Epithelial cell of proximal tubule (primary cell): ENCODE results near the gene MEAF6. TPM values are rescaled to one million over a fixed set of nuclear protein-coding genes. Genes with fewer than 3 reads are reported as not detected.
"Not testable (repeated sequence)": the region's sequence is repeated elsewhere in the genome, so short reads cannot be mapped to it uniquely, and the experiment has no call there.

ENCODE experiments used
- DNase-seq: peaks from one replicate; pipeline ENCODE4 v3.0.0-alpha.2; 2011; ENCODE audit warnings: low read depth
- H3K4me3 ChIP-seq: 2 replicates; pipeline ENCODE4 v1.5.1; 2011; ENCODE audit warnings: low read depth, mild to moderate bottlenecking, low read length
- CTCF ChIP-seq: conservative IDR thresholded peaks from 2 replicates; pipeline ENCODE4 v1.5.1; 2012; ENCODE audit warnings: low read depth, mild to moderate bottlenecking, low read length
- total RNA-seq: library from RNA; depleted of rRNA; stranded (reverse); fragments of >200 nt; gene quantifications from 2 replicates; pipeline ENCODE4 v1.2.3, GENCODE V29; 2015

The MEAF6 gene
- total RNA-seq, 1 donor from 2014 or later: 64.2 TPM

- H3K4me3 ChIP-seq: no peak overlapping the region
- DNase-seq: no peak
- TF ChIP-seq CTCF: no peak
Observed at GRCh38 chr1:37545019-37545418, 30.5 kb upstream of the MEAF6 start.

- no peak overlapping the region for H3K4me3 ChIP-seq
- no peak for TF ChIP-seq CTCF
- DNase-seq: no peak
Observed at GRCh38 chr1:37544530-37544929, 30.0 kb upstream of the MEAF6 start.

GRCh38 chr1:37540036-37540785 is 25.6 kb upstream of the MEAF6 start:
- no peak for DNase-seq
- no peak for TF ChIP-seq CTCF
- H3K4me3 ChIP-seq: no peak overlapping the region

- H3K4me3 ChIP-seq, DNase-seq: not testable (repeated sequence)
Observed at GRCh38 chr1:37539154-37539553, 24.6 kb upstream of the MEAF6 start.

- TF ChIP-seq CTCF: no peak
- DNase-seq: peak; percentile 67
- no peak overlapping the region for H3K4me3 ChIP-seq
Observed at GRCh38 chr1:37537378-37537777, 22.8 kb upstream of the MEAF6 start.

GRCh38 chr1:37533317-37534093 is 18.9 kb upstream of the MEAF6 start:
- no peak for DNase-seq
- TF ChIP-seq CTCF: no peak

GRCh38 chr1:37532418-37533156 is 18.0 kb upstream of the MEAF6 start:
- DNase-seq, H3K4me3 ChIP-seq: not testable (repeated sequence)

More at GRCh38 chr1:37533317-37534093, 18.9 kb upstream of the MEAF6 start:
- H3K4me3 ChIP-seq: no peak overlapping the region

- H3K4me3 ChIP-seq, DNase-seq: not testable (repeated sequence)
Observed at GRCh38 chr1:37529888-37530287, 15.3 kb upstream of the MEAF6 start.
